Activated B cell treated with CpG ODN at 0.5 μM for 24 hours (primary cell): ENCODE results near the gene SAPCD2. TPM values are rescaled to one million over a fixed set of nuclear protein-coding genes. Genes with fewer than 3 reads are reported as not detected.
A peak's percentile ranks its signal among the peaks of the same experiment; 100 is the strongest.

ENCODE experiments used
- ATAC-seq: fragments of 200-7000 bp; cut with Tn5 transposase; one replicate; pipeline ENCODE4 v1.10.0; 2021; ENCODE audit warnings: low read depth, mild to moderate bottlenecking, moderate library complexity
- CTCF ChIA-PET: fragments of 350-600 bp; sonication (Branson Sonifier 250); formaldehyde crosslinking; loops from one replicate; lab custom pipeline; 2021; ENCODE audit warnings: antibody characterized with exemption; lab: Charles Lee
- POLR2A ChIA-PET: fragments of 350-600 bp; sonication (Branson Sonifier 250); formaldehyde crosslinking; loops from one replicate; lab custom pipeline; 2021; ENCODE audit warnings: antibody characterized with exemption; lab: Charles Lee
- DNase-seq: peaks from one replicate; pipeline ENCODE4 v3.0.0; 2022
- H3K27ac Mint-ChIP-seq: one replicate; pipeline ENCODE4 v1.8.0; 2020; ENCODE audit warnings: mixed read lengths
- H3K27me3 Mint-ChIP-seq: one replicate; pipeline ENCODE4 v1.8.0; 2021; ENCODE audit warnings: mixed read lengths
- H3K36me3 Mint-ChIP-seq: one replicate; pipeline ENCODE4 v1.8.0; 2021; ENCODE audit warnings: low read depth, mixed read lengths
- H3K4me1 Mint-ChIP-seq: one replicate; pipeline ENCODE4 v1.8.0; 2021; ENCODE audit warnings: mixed read lengths
- H3K4me3 Mint-ChIP-seq: one replicate; pipeline ENCODE4 v1.8.0; 2020; ENCODE audit warnings: mild to moderate bottlenecking, mixed read lengths
- H3K9me3 Mint-ChIP-seq: one replicate; pipeline ENCODE4 v1.8.0; 2020; ENCODE audit warnings: mixed read lengths
- CTCF ChIP-seq: fragments of 200-600 bp; IDR thresholded peaks from one replicate; pipeline ENCODE4 v1.8.0; 2022; ENCODE audit warnings: antibody characterized with exemption, mild to moderate bottlenecking
- intact Hi-C: fragments of 100-400 bp; cut with micrococcal nuclease; formaldehyde crosslinking; loops from one replicate; pipeline ENCODE4 v1.15.1; 2024
- total RNA-seq: library from RNA; stranded (reverse); gene quantifications from 2 replicates; pipeline ENCODE4 v1.2.3, GENCODE V29; 2022

SAPCD2 gene
- total RNA-seq, 1 donor from 2014 or later: 0.80 TPM

- intact Hi-C loops: no loop called here
- Mint-ChIP-seq H3K4me3 (no peak overlapping the region), H3K4me1 (peaks cover 15% of the 10 kb centered on the region), H3K9me3 (no peaks in the 10 kb centered on the region), H3K27me3 (no peaks in the 10 kb centered on the region), H3K27ac (no peak overlapping the region), H3K36me3 (peaks cover 2% of the 10 kb centered on the region)
- POLR2A ChIA-PET: no interaction called here
- TF ChIP-seq CTCF: no peak
- CTCF ChIA-PET: no interaction called here
- peak; percentile 71 for ATAC-seq
- DNase-seq: no peak
Measured at GRCh38 chr9:137021979-137022661, 48.2 kb downstream of the SAPCD2 start.

GRCh38 chr9:137021568-137021978 is 48.8 kb downstream of the SAPCD2 start:
- Mint-ChIP-seq H3K4me3 (no peak overlapping the region), H3K4me1 (peaks cover 11% of the 10 kb centered on the region), H3K27me3 (no peaks in the 10 kb centered on the region), H3K27ac (no peak overlapping the region), H3K9me3 (no peaks in the 10 kb centered on the region), H3K36me3 (peaks cover 4% of the 10 kb centered on the region)
- ChIA-PET CTCF (interaction anchor here (1.0 to 1.7 kb wide), 2 partner anchors 8 to 14 kb away, joined by 3 to 4 read pairs; no protein-coding TSS in a partner anchor), POLR2A (no interaction called here)
- intact Hi-C loops: no loop called here
- ATAC-seq: no peak
- no peak for TF ChIP-seq CTCF
- DNase-seq: no peak

GRCh38 chr9:137020771-137021567 is 49.4 kb downstream of the SAPCD2 start:
- DNase-seq (no peak), ATAC-seq (no peak)
- POLR2A ChIA-PET: no interaction called here
- Mint-ChIP-seq H3K9me3 (no peaks in the 10 kb centered on the region), H3K4me1 (peaks cover 5% of the 10 kb centered on the region), H3K27me3 (no peaks in the 10 kb centered on the region), H3K4me3 (no peak overlapping the region), H3K36me3 (peaks cover 4% of the 10 kb centered on the region), H3K27ac (no peak overlapping the region)
- intact Hi-C loops: no loop called here
- CTCF ChIA-PET: interaction anchor here (1.0 to 1.7 kb wide), 2 partner anchors 8 to 14 kb away, joined by 3 to 4 read pairs; no protein-coding TSS in a partner anchor
- no peak for TF ChIP-seq CTCF

GRCh38 chr9:137019891-137020683 is 50.3 kb downstream of the SAPCD2 start:
- Mint-ChIP-seq H3K27ac (no peak overlapping the region), H3K27me3 (no peaks in the 10 kb centered on the region), H3K4me3 (no peak overlapping the region), H3K9me3 (no peaks in the 10 kb centered on the region), H3K36me3 (peaks cover 4% of the 10 kb centered on the region), H3K4me1 (peaks cover 1% of the 10 kb centered on the region)
- ChIA-PET CTCF (interaction anchor here (1.0 to 1.7 kb wide), 2 partner anchors 9 to 15 kb away, joined by 3 to 4 read pairs; no protein-coding TSS in a partner anchor), POLR2A (no interaction called here)
- ATAC-seq (no peak), DNase-seq (no peak)
- TF ChIP-seq CTCF: no peak
- intact Hi-C loops: no loop called here
